HepG2 (cell line): ENCODE results near the gene SNU13. TPM values are rescaled to one million over a fixed set of nuclear protein-coding genes. Genes with fewer than 3 reads are reported as not detected.

Experiments
- GATA4 ChIP-seq: sonication (generic); IDR thresholded peaks from 2 replicates; pipeline ENCODE4 v1.6.1; 2016; ENCODE audit warnings: antibody characterized with exemption, low read depth, borderline replicate concordance
- GTF2F1 ChIP-seq: fragments of 150-350 bp; IDR thresholded peaks from 2 replicates; pipeline ENCODE4 v1.6.1; 2014; ENCODE audit warnings: low read length
- HNRNPK ChIP-seq: fragments of 200-400 bp; formaldehyde crosslinking; IDR thresholded peaks from 2 replicates; pipeline ENCODE4 v1.6.1; 2018; ENCODE audit warnings: low read length, low read depth, moderate library complexity, mild to moderate bottlenecking; ENCODE audit not compliant: poor library complexity, severe bottlenecking
- KAT2B ChIP-seq: fragments of 150-350 bp; IDR thresholded peaks from 2 replicates; pipeline ENCODE4 v1.6.1; 2014; ENCODE audit warnings: low read depth, low read length, borderline replicate concordance
- KDM2A ChIP-seq: sonication (generic); formaldehyde crosslinking; IDR thresholded peaks from 2 replicates; pipeline ENCODE4 v1.4.0; 2020; ENCODE audit warnings: low read depth, missing genetic modification reagents, borderline replicate concordance
- NBN ChIP-seq: fragments of 450-650 bp; conservative IDR thresholded peaks from 2 replicates; pipeline ENCODE4 v1.6.1; 2017
- PHF20 ChIP-seq: sonication (generic); formaldehyde crosslinking; IDR thresholded peaks from 2 replicates; pipeline ENCODE4 v1.5.0; 2020; ENCODE audit warnings: mild to moderate bottlenecking, missing genetic modification reagents
- PHF21A ChIP-seq: sonication (generic); formaldehyde crosslinking; IDR thresholded peaks from 2 replicates; pipeline ENCODE4 v1.5.0; 2020; ENCODE audit warnings: mild to moderate bottlenecking, missing genetic modification reagents
- PHF8 ChIP-seq: sonication (generic); formaldehyde crosslinking; IDR thresholded peaks from 2 replicates; pipeline ENCODE4 v1.5.0; 2020; ENCODE audit warnings: missing genetic modification reagents
- RERE ChIP-seq: IDR thresholded peaks from 2 replicates; pipeline ENCODE4 v1.6.1; 2016; ENCODE audit warnings: low read depth, missing genetic modification reagents, missing compliant biosample characterization
- THAP9 ChIP-seq: sonication (generic); formaldehyde crosslinking; IDR thresholded peaks from 2 replicates; pipeline ENCODE4; 2020; ENCODE audit warnings: missing genetic modification reagents, mild to moderate bottlenecking, borderline replicate concordance
- ZNF121 ChIP-seq: sonication (generic); formaldehyde crosslinking; IDR thresholded peaks from 2 replicates; pipeline ENCODE4 v1.5.0; 2020; ENCODE audit warnings: mild to moderate bottlenecking, missing genetic modification reagents
- ZNF136 ChIP-seq: sonication (generic); formaldehyde crosslinking; IDR thresholded peaks from 2 replicates; pipeline ENCODE4 v1.8.1; 2022; ENCODE audit warnings: low read depth, mild to moderate bottlenecking, moderate library complexity, missing genetic modification reagents
- ZNF143 ChIP-seq: sonication (generic); formaldehyde crosslinking; IDR thresholded peaks from 2 replicates; pipeline ENCODE4 v1.4.0; 2020; ENCODE audit warnings: missing genetic modification reagents
- ZNF234 ChIP-seq: sonication (generic); formaldehyde crosslinking; conservative IDR thresholded peaks from 2 replicates; pipeline ENCODE4 v1.5.1; 2020; ENCODE audit warnings: mild to moderate bottlenecking, missing genetic modification reagents
- ZNF260 ChIP-seq: sonication (generic); formaldehyde crosslinking; IDR thresholded peaks from 2 replicates; pipeline ENCODE4 v1.4.0; 2020; ENCODE audit warnings: missing genetic modification reagents, low read depth, mild to moderate bottlenecking, borderline replicate concordance
- ZNF44 ChIP-seq: sonication (generic); formaldehyde crosslinking; IDR thresholded peaks from 2 replicates; pipeline ENCODE4 v1.5.1; 2020; ENCODE audit warnings: mild to moderate bottlenecking, missing genetic modification reagents
- ZNF788 ChIP-seq: sonication (generic); formaldehyde crosslinking; IDR thresholded peaks from 2 replicates; pipeline ENCODE4 v1.5.0; 2020; ENCODE audit warnings: mild to moderate bottlenecking, missing genetic modification reagents, borderline replicate concordance
- ZSCAN29 ChIP-seq: sonication (generic); formaldehyde crosslinking; conservative IDR thresholded peaks from 2 replicates; pipeline ENCODE4 v1.4.0; 2020; ENCODE audit warnings: mild to moderate bottlenecking, missing genetic modification reagents
- polyA plus RNA-seq, 8 experiments: library from polyadenylated mRNA; depleted of rRNA in 3 of 8; stranded (reverse) in 7 of 8; unstranded in 1 of 8; fragments of >200 nt; fragmentation: Illumina TruSeq in 4 of 8; extraction: Trizol in 4 of 8; gene quantifications; 2 replicates each; pipeline versions ENCODE4 v1.2.1 to v1.2.3, GENCODE V29; 2011 to 2016; ENCODE audit warnings: low read depth in 4 of 8, missing spikeins in 1 of 8, mixed read lengths in 1 of 8; ENCODE audit not compliant: insufficient read depth in 1 of 8
- total RNA-seq, 5 experiments: library from RNA; depleted of rRNA; stranded (reverse); fragments of >200 nt; fragmentation: Illumina TruSeq; extraction: Trizol; gene quantifications; 2 replicates each; pipeline ENCODE4 v1.2.3, GENCODE V29; 2016; ENCODE audit warnings: low read depth in 1 of 5

The SNU13 gene
- total and polyA plus RNA-seq, 2 of the 13 experiments (the other 11 are each of a cell fraction or from before 2014, with no cell fraction given): 203 to 287 TPM

GRCh38 chr22:41654322-41654721 is 34.3 kb downstream of the SNU13 start (continued):
- TF ChIP-seq THAP9: no peak
- no peak for TF ChIP-seq RERE
- no peak for TF ChIP-seq ZNF136 (CRISPR knock-in tag)
- no peak for TF ChIP-seq ZSCAN29
- no peak for TF ChIP-seq PHF8 (CRISPR knock-in tag)
- no peak for TF ChIP-seq ZNF121 (CRISPR knock-in tag)
- no peak for TF ChIP-seq PHF20 (CRISPR knock-in tag)
- no peak for TF ChIP-seq GTF2F1
- TF ChIP-seq ZNF44 (CRISPR knock-in tag): no peak
- TF ChIP-seq GATA4: no peak
- no peak for TF ChIP-seq KAT2B
- no peak for TF ChIP-seq HNRNPK
- no peak for TF ChIP-seq NBN
- no peak for TF ChIP-seq ZNF143 (CRISPR knock-in tag)
- TF ChIP-seq PHF21A: no peak
- TF ChIP-seq KDM2A (CRISPR knock-in tag): no peak
- no peak for TF ChIP-seq ZNF788 (CRISPR knock-in tag)
- TF ChIP-seq ZNF234: no peak
- no peak for TF ChIP-seq ZNF260
